Chondrocyte (in vitro differentiated cells): ENCODE measurements around the gene NARF. TPM values are rescaled to one million over a fixed set of nuclear protein-coding genes. Genes with fewer than 3 reads are reported as not detected.

ENCODE experiments used
- DNase-seq: peaks from one replicate; pipeline ENCODE4 v3.0.0; 2021; ENCODE audit warnings: mixed read lengths, low spot score
- H3K27ac Mint-ChIP-seq: one replicate; pipeline ENCODE4 v1.8.0; 2021; ENCODE audit warnings: mild to moderate bottlenecking, moderate library complexity, mixed read lengths; ENCODE audit not compliant: unreplicated experiment
- H3K27me3 Mint-ChIP-seq: 2 replicates; pipeline ENCODE4 v1.8.0; 2021; ENCODE audit warnings: low read depth, mixed read lengths
- H3K36me3 Mint-ChIP-seq: 2 replicates; pipeline ENCODE4 v1.8.0; 2021; ENCODE audit warnings: low read depth, mixed read lengths
- H3K4me1 Mint-ChIP-seq: 2 replicates; pipeline ENCODE4 v1.8.0; 2021; ENCODE audit warnings: low read depth, mild to moderate bottlenecking, mixed read lengths
- H3K4me3 Mint-ChIP-seq: one replicate; pipeline ENCODE4 v1.8.0; 2021; ENCODE audit warnings: mild to moderate bottlenecking, moderate library complexity, mixed read lengths; ENCODE audit not compliant: unreplicated experiment
- H3K9me3 Mint-ChIP-seq: 2 replicates; pipeline ENCODE4 v1.8.0; 2021; ENCODE audit warnings: low read depth, mixed read lengths
- CTCF ChIP-seq: fragments of 200-600 bp; sonication (generic); IDR thresholded peaks from 2 replicates; pipeline ENCODE4 v1.5.0; 2021; ENCODE audit warnings: antibody characterized with exemption, mild to moderate bottlenecking, moderate library complexity
- total RNA-seq: library from RNA; stranded (reverse); gene quantifications from 3 replicates; pipeline ENCODE4 v1.2.1, GENCODE V29; 2021

NARF gene
- total RNA-seq, 1 donor from 2014 or later: 68.9 TPM

DNA sequence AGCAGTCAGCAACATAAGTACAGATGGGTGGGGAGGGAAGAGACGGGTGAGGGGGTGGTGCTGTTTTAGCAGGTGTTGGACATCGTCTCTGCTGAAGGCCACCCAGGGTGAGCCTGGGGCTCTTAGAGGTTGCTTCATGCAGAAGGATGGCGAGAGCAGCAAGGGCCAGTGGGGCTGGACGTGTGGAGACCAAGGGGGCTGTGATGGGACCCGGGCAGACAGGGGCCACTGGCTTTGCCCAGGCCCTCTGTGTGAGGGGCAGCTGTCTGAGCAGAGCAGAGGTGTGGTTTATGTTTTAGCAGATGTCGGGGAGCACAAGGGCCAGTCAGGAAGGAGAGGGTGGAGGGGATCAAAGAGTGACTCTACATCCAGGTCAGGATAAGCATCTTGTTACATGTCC is 4.8 kb downstream of the NARF start:
- H3K27ac Mint-ChIP-seq: no peak overlapping the region

GRCh38 chr17:82463925-82464566 is 5.5 kb downstream of the NARF start:
- no peak for TF ChIP-seq CTCF
- peaks cover 36% of the 10 kb centered on the region for H3K36me3 Mint-ChIP-seq
- no peaks in the 10 kb centered on the region for H3K9me3 Mint-ChIP-seq
- peaks cover 5% of the 10 kb centered on the region for H3K4me1 Mint-ChIP-seq
- H3K27ac Mint-ChIP-seq: no peak overlapping the region
- H3K4me3 Mint-ChIP-seq: no peak overlapping the region
- DNase-seq: no peak
- no peaks in the 10 kb centered on the region for H3K27me3 Mint-ChIP-seq

More for the DNA sequence above, 4.8 kb downstream of the NARF start:
- no peak for DNase-seq
- Mint-ChIP-seq H3K4me1 (peaks cover 7% of the 10 kb centered on the region), H3K4me3 (no peak overlapping the region), H3K9me3 (no peaks in the 10 kb centered on the region), H3K36me3 (peaks cover 29% of the 10 kb centered on the region), H3K27me3 (no peaks in the 10 kb centered on the region)
- TF ChIP-seq CTCF: no peak

GRCh38 chr17:82464567-82464929 is 6.0 kb downstream of the NARF start:
- H3K4me1 Mint-ChIP-seq: peaks cover under 1% of the 10 kb centered on the region
- no peak overlapping the region for H3K27ac Mint-ChIP-seq

GRCh38 chr17:82465023-82465603 is 6.6 kb downstream of the NARF start:
- Mint-ChIP-seq H3K36me3 (peaks cover 40% of the 10 kb centered on the region), H3K27ac (no peak overlapping the region), H3K9me3 (no peaks in the 10 kb centered on the region), H3K4me3 (no peak overlapping the region), H3K4me1 (no peaks in the 10 kb centered on the region), H3K27me3 (no peaks in the 10 kb centered on the region)
- no peak for DNase-seq
- TF ChIP-seq CTCF: no peak

More at GRCh38 chr17:82464567-82464929, 6.0 kb downstream of the NARF start:
- H3K36me3 Mint-ChIP-seq: peaks cover 39% of the 10 kb centered on the region
- DNase-seq: no peak
- no peaks in the 10 kb centered on the region for H3K9me3 Mint-ChIP-seq
- no peaks in the 10 kb centered on the region for H3K27me3 Mint-ChIP-seq
- H3K4me3 Mint-ChIP-seq: no peak overlapping the region
- no peak for TF ChIP-seq CTCF

GRCh38 chr17:82468692-82469091 is 10.2 kb downstream of the NARF start:
- H3K4me3 Mint-ChIP-seq: no peak overlapping the region
- no peak for DNase-seq
- no peaks in the 10 kb centered on the region for H3K9me3 Mint-ChIP-seq
- no peaks in the 10 kb centered on the region for H3K4me1 Mint-ChIP-seq
- H3K27ac Mint-ChIP-seq: no peak overlapping the region
- no peak for TF ChIP-seq CTCF
- no peaks in the 10 kb centered on the region for H3K27me3 Mint-ChIP-seq
- peaks cover 37% of the 10 kb centered on the region for H3K36me3 Mint-ChIP-seq
